RWPE2 (cell line): ENCODE data around the gene EXOSC7.

Experiments
- ATAC-seq: fragments of 200-7000 bp; cut with Tn5 transposase; 3 replicates; pipeline ENCODE4 v1.9.1; 2021; ENCODE audit warnings: low read depth
- DNase-seq: peaks from one replicate; pipeline ENCODE4 v3.0.0-alpha.2; 2020; ENCODE audit warnings: low spot score
- H3K27ac ChIP-seq: fragments of 450-650 bp; 2 replicates; pipeline ENCODE4 v1.5.1; 2017; ENCODE audit warnings: mild to moderate bottlenecking; ENCODE audit not compliant: poor library complexity, severe bottlenecking
- H3K27me3 ChIP-seq: fragments of 250-450 bp; sonication (Bioruptor Pico); 2 replicates; pipeline ENCODE4 v1.5.1; 2021; ENCODE audit warnings: mild to moderate bottlenecking, moderate library complexity; ENCODE audit not compliant: insufficient read depth, poor library complexity, severe bottlenecking
- H3K36me3 ChIP-seq: fragments of 250-450 bp; sonication (Bioruptor Pico); 2 replicates; pipeline ENCODE4 v1.5.1; 2020; ENCODE audit warnings: low read depth, mild to moderate bottlenecking, moderate library complexity
- H3K4me1 ChIP-seq: fragments of 250-450 bp; sonication (Bioruptor Pico); 2 replicates; pipeline ENCODE4 v1.5.1; 2021; ENCODE audit warnings: mild to moderate bottlenecking, moderate library complexity; ENCODE audit not compliant: insufficient read depth, poor library complexity, severe bottlenecking
- H3K4me3 ChIP-seq: fragments of 250-450 bp; sonication (Bioruptor Pico); 2 replicates; pipeline ENCODE4 v1.5.1; 2021; ENCODE audit warnings: mild to moderate bottlenecking, moderate library complexity; ENCODE audit not compliant: severe bottlenecking
- H3K9me3 ChIP-seq: fragments of 250-450 bp; sonication (Bioruptor Pico); 2 replicates; pipeline ENCODE4 v1.5.1; 2021; ENCODE audit warnings: mild to moderate bottlenecking, moderate library complexity; ENCODE audit not compliant: severe bottlenecking
- CTCF ChIP-seq: fragments of 450-650 bp; IDR thresholded peaks from one replicate; pipeline ENCODE4 v1.5.1; 2017; ENCODE audit warnings: mild to moderate bottlenecking, moderate library complexity; ENCODE audit not compliant: poor library complexity, severe bottlenecking

EXOSC7 gene

DNA sequence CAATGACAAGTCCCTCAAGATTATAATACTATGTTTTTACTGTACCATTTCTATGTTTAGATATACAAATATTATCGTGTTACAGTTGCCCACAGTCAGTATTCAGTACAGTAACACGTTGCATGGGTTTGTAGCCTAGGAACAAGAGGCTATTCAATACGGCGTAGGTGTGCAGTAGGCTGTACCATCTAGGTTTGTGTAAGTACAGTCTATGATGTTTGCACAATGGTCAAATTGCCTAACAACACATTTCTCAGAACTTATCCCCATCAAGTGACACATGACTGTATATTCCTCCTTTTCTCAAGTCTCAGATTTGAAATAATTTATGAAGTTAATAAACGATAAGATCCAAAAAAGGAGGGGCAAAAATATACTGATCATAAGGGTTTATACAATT is 21.7 kb upstream of the EXOSC7 start:
- H3K36me3 ChIP-seq, result peaks cover 37% of the 10 kb centered on the region

DNA sequence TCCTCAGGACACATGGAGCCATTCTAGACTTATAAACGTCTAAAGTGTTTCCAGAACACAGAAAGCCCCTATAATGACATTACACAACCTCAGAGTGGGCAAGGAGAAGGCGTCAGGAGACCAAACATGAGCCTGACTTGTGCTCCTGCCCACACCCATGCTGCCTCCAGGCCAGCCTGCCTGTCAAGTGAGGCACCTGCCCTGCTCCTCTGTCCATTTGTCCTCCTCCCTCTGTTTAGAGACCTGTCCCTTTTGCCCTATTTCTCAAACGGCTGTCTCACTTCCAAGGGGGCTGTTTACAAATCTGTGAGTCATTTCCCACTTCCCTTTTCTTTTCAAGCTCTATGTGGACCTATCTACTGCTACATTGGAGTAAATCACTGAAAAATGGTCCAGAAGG is 21.1 kb upstream of the EXOSC7 start:
- no peak overlapping the region for H3K4me3 ChIP-seq
- DNase-seq (no peak), ATAC-seq (peak; percentile 83)
- no peak for TF ChIP-seq CTCF
- peak overlapping the region; percentile 35 for H3K27ac ChIP-seq
- no peaks in the 10 kb centered on the region for H3K27me3 ChIP-seq
- H3K36me3 ChIP-seq, result peaks cover 41% of the 10 kb centered on the region
- peaks cover 13% of the 10 kb centered on the region for H3K4me1 ChIP-seq
- no peaks in the 10 kb centered on the region for H3K9me3 ChIP-seq

More for the DNA sequence above, 21.7 kb upstream of the EXOSC7 start:
- Histone ChIP-seq H3K4me3 (no peak overlapping the region), H3K9me3 (no peaks in the 10 kb centered on the region), H3K4me1 (peaks cover 13% of the 10 kb centered on the region), H3K27ac (peak overlapping the region; percentile 35), H3K27me3 (no peaks in the 10 kb centered on the region)
- no peak for TF ChIP-seq CTCF
- no peak for DNase-seq
- ATAC-seq, result no peak

- peaks cover 13% of the 10 kb centered on the region for H3K4me1 ChIP-seq
- ATAC-seq, result no peak; the same call in 2 of the 3 replicates
- DNase-seq, result no peak
- H3K9me3 ChIP-seq, result no peaks in the 10 kb centered on the region
- no peak overlapping the region for H3K4me3 ChIP-seq
- H3K27ac ChIP-seq, result peak overlapping the region; percentile 35
- H3K36me3 ChIP-seq, result peaks cover 42% of the 10 kb centered on the region
- TF ChIP-seq CTCF, result no peak
- no peaks in the 10 kb centered on the region for H3K27me3 ChIP-seq
Measured at GRCh38 chr3:44955917-44956316, 20.1 kb upstream of the EXOSC7 start.

DNA sequence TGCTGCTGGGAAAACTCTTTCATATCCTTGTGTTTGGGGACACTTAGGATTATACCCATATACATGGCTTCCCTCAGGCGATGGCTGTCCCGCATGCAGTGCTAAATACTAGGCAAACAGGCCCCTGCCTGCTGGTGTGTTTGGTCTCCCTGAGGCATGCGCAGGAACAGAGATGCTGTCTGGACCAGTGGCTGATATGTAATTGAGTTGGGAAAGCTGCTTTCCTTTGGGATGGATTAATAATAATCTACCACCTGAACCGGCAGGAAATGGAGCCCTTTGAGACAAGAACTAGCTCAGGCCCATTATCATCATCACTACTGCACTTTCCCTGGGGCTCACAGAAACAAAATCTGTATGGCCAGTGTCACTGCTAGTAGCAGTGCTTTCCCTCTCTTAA is 18.1 kb upstream of the EXOSC7 start:
- Histone ChIP-seq H3K4me1 (peaks cover 21% of the 10 kb centered on the region), H3K4me3 (no peak overlapping the region), H3K27me3 (no peaks in the 10 kb centered on the region), H3K36me3 (peaks cover 44% of the 10 kb centered on the region), H3K9me3 (no peaks in the 10 kb centered on the region), H3K27ac (no peak overlapping the region)
- DNase-seq, result no peak
- no peak for ATAC-seq
- TF ChIP-seq CTCF, result no peak

DNA sequence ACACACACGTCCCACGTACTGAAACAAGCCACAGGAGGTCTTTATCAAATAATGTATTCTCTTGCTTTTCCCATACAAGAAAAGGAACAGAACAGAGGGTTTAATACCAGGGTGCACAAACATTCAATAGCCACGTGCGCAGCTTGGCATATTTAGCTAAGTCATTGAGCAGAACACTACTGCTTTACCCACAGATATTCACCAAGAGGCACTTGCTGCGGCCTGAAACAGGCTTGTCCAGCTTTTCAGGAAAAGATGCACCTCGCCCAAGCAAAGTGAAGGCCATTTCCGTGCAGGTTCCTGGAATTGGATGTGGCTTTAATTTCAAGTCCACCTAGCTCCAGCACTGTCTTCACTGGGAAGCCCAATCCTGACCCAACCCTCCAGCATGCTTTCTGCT is 17.7 kb upstream of the EXOSC7 start:
- ATAC-seq (no peak), DNase-seq (no peak)
- Histone ChIP-seq H3K9me3 (no peaks in the 10 kb centered on the region), H3K36me3 (peaks cover 40% of the 10 kb centered on the region), H3K27ac (no peak overlapping the region), H3K4me1 (peaks cover 25% of the 10 kb centered on the region), H3K27me3 (no peaks in the 10 kb centered on the region), H3K4me3 (no peak overlapping the region)
- no peak for TF ChIP-seq CTCF
